Mesendoderm (in vitro differentiated cells): ENCODE results near the gene BMX.

ENCODE experiments used
- DNase-seq: peaks from one replicate; pipeline ENCODE4 v3.0.0; 2013
- H2AK5ac ChIP-seq: 2 replicates; pipeline ENCODE4 v1.6.1; 2013; ENCODE audit warnings: low read length, inconsistent platforms
- H2BK120ac ChIP-seq: 2 replicates; pipeline ENCODE4 v1.6.1; 2013; ENCODE audit warnings: low read depth, mild to moderate bottlenecking, low read length, moderate library complexity, mixed read lengths
- H2BK15ac ChIP-seq: replicated peaks from 2 replicates; pipeline ENCODE4 v1.6.1; 2013; ENCODE audit warnings: low read depth, mild to moderate bottlenecking, moderate library complexity
- H2BK5ac ChIP-seq: 2 replicates; pipeline ENCODE4 v1.6.1; 2013; ENCODE audit warnings: low read length, inconsistent platforms
- H3K18ac ChIP-seq: 2 replicates; pipeline ENCODE4 v1.6.1; 2013; ENCODE audit warnings: mild to moderate bottlenecking, low read length, mixed read lengths
- H3K23ac ChIP-seq: one replicate; pipeline ENCODE4 v1.6.1; 2013; ENCODE audit warnings: low read length
- H3K27ac ChIP-seq: 2 replicates; pipeline ENCODE4 v1.5.1; 2013; ENCODE audit warnings: low read depth, mild to moderate bottlenecking, inconsistent platforms, low read length, moderate library complexity
- H3K27me3 ChIP-seq: 2 replicates; pipeline ENCODE4 v1.6.1; 2013; ENCODE audit warnings: low read length, control low read depth, mild to moderate bottlenecking, inconsistent platforms; ENCODE audit not compliant: insufficient read depth, poor library complexity
- H3K36me3 ChIP-seq: 2 replicates; pipeline ENCODE4 v1.6.1; 2013; ENCODE audit warnings: low read length, inconsistent platforms; ENCODE audit not compliant: control insufficient read depth, insufficient read depth
- H3K4ac ChIP-seq: one replicate; pipeline ENCODE4 v1.6.1; 2013; ENCODE audit warnings: low read depth, mild to moderate bottlenecking, low read length, moderate library complexity
- H3K4me1 ChIP-seq: 2 replicates; pipeline ENCODE4 v1.6.1; 2013; ENCODE audit warnings: low read depth, low read length, inconsistent platforms; ENCODE audit not compliant: control insufficient read depth
- H3K4me2 ChIP-seq: 2 replicates; pipeline ENCODE4 v1.6.1; 2013; ENCODE audit warnings: low read length
- H3K4me3 ChIP-seq: 2 replicates; pipeline ENCODE4 v1.5.1; 2013; ENCODE audit warnings: mild to moderate bottlenecking, low read length
- H3K56ac ChIP-seq: one replicate; pipeline ENCODE4 v1.6.1; 2013; ENCODE audit warnings: low read length
- H3K79me1 ChIP-seq: 2 replicates; pipeline ENCODE4 v1.6.1; 2013; ENCODE audit warnings: low read length, inconsistent platforms
- H3K79me2 ChIP-seq: 2 replicates; pipeline ENCODE4 v1.6.1; 2013; ENCODE audit warnings: mild to moderate bottlenecking, low read length; ENCODE audit not compliant: control insufficient read depth, insufficient read depth
- H3K9ac ChIP-seq: 2 replicates; pipeline ENCODE4 v1.6.1; 2013; ENCODE audit warnings: low read length, inconsistent platforms
- H4K5ac ChIP-seq: one replicate; pipeline ENCODE4 v1.6.1; 2013; ENCODE audit warnings: low read length
- H4K8ac ChIP-seq: one replicate; pipeline ENCODE4 v1.6.1; 2013; ENCODE audit warnings: low read depth, mild to moderate bottlenecking, control low read depth, low read length, moderate library complexity
- WGBS: extraction: QIAGEN DNeasy Blood & Tissue Kit; methylation state at CpG from one replicate; pipeline ENCODE4 v1.1.7; 2013; ENCODE audit warnings: low lambda C conversion rate, missing lambda C conversion rate; ENCODE audit not compliant: insufficient coverage; ENCODE audit errors: extremely low coverage; 5-methylcytosine and 5-hydroxymethylcytosine counted together

BMX gene

GRCh38 chrX:15507005-15507404 is 6.4 kb downstream of the BMX start:
- H3K27ac ChIP-seq = no peak overlapping the region
- no peak overlapping the region for H3K4me2 ChIP-seq
- H3K4ac ChIP-seq = no peak overlapping the region
- no peak overlapping the region for H2BK120ac ChIP-seq
- no peak overlapping the region for H2AK5ac ChIP-seq
- no peaks in the 10 kb centered on the region for H3K4me1 ChIP-seq
- DNase-seq = no peak
- H3K27me3 ChIP-seq = no peaks in the 10 kb centered on the region
- H4K8ac ChIP-seq = no peak overlapping the region
- no CpG with 5 or more reads among the region's 5 CpGs for WGBS
- H2BK5ac ChIP-seq = no peak overlapping the region
- H4K5ac ChIP-seq = no peak overlapping the region
- no peak overlapping the region for H3K56ac ChIP-seq
- H3K23ac ChIP-seq = no peak overlapping the region
- no peak overlapping the region for H3K18ac ChIP-seq
- no peak overlapping the region for H2BK15ac ChIP-seq
- no peaks in the 10 kb centered on the region for H3K79me2 ChIP-seq
- no peaks in the 10 kb centered on the region for H3K36me3 ChIP-seq
- no peak overlapping the region for H3K4me3 ChIP-seq
- H3K9ac ChIP-seq = no peak overlapping the region
- H3K79me1 ChIP-seq = no peaks in the 10 kb centered on the region

GRCh38 chrX:15509845-15510244 is 9.2 kb downstream of the BMX start:
- no peak overlapping the region for H4K8ac ChIP-seq
- DNase-seq = no peak

GRCh38 chrX:15511563-15511962 is 11.0 kb downstream of the BMX start:
- DNase-seq = peak; percentile 21
- no peaks in the 10 kb centered on the region for H3K79me1 ChIP-seq
- H3K4me1 ChIP-seq = no peaks in the 10 kb centered on the region
- H3K23ac ChIP-seq = no peak overlapping the region
- WGBS = no CpG with 5 or more reads among the region's 1 CpG
- no peak overlapping the region for H3K27ac ChIP-seq
- no peak overlapping the region for H3K9ac ChIP-seq
- H3K56ac ChIP-seq = no peak overlapping the region
- H3K4ac ChIP-seq = no peak overlapping the region
- no peaks in the 10 kb centered on the region for H3K27me3 ChIP-seq
- H2BK120ac ChIP-seq = no peak overlapping the region
- no peak overlapping the region for H4K8ac ChIP-seq
- H4K5ac ChIP-seq = no peak overlapping the region
- H2BK15ac ChIP-seq = no peak overlapping the region
- no peak overlapping the region for H2AK5ac ChIP-seq
- H3K4me3 ChIP-seq = no peak overlapping the region
- H3K4me2 ChIP-seq = no peak overlapping the region
- no peak overlapping the region for H2BK5ac ChIP-seq
- no peak overlapping the region for H3K18ac ChIP-seq
- no peaks in the 10 kb centered on the region for H3K36me3 ChIP-seq
- H3K79me2 ChIP-seq = no peaks in the 10 kb centered on the region

More at GRCh38 chrX:15509845-15510244, 9.2 kb downstream of the BMX start:
- H4K5ac ChIP-seq = no peak overlapping the region
- no peaks in the 10 kb centered on the region for H3K4me1 ChIP-seq
- no peak overlapping the region for H2BK15ac ChIP-seq
- no peak overlapping the region for H3K23ac ChIP-seq
- H3K27me3 ChIP-seq = no peaks in the 10 kb centered on the region
- no peak overlapping the region for H2BK5ac ChIP-seq
- no peaks in the 10 kb centered on the region for H3K36me3 ChIP-seq
- no peak overlapping the region for H2BK120ac ChIP-seq
- no peak overlapping the region for H3K18ac ChIP-seq
- no peak overlapping the region for H3K9ac ChIP-seq
- H3K56ac ChIP-seq = no peak overlapping the region
- no peak overlapping the region for H3K27ac ChIP-seq
- H3K79me1 ChIP-seq = no peaks in the 10 kb centered on the region
- no peak overlapping the region for H3K4me2 ChIP-seq
- no peak overlapping the region for H3K4ac ChIP-seq
- H3K79me2 ChIP-seq = no peaks in the 10 kb centered on the region
- no peak overlapping the region for H3K4me3 ChIP-seq
- H2AK5ac ChIP-seq = no peak overlapping the region

- no peak overlapping the region for H3K27ac ChIP-seq
- no peak overlapping the region for H3K9ac ChIP-seq
- no peak overlapping the region for H2AK5ac ChIP-seq
- no peaks in the 10 kb centered on the region for H3K79me1 ChIP-seq
- H3K27me3 ChIP-seq = no peaks in the 10 kb centered on the region
- DNase-seq = no peak
- no peak overlapping the region for H3K56ac ChIP-seq
- no peak overlapping the region for H3K4me3 ChIP-seq
- H3K4ac ChIP-seq = no peak overlapping the region
- no CpG with 5 or more reads among the region's 4 CpGs for WGBS
- no peaks in the 10 kb centered on the region for H3K36me3 ChIP-seq
- no peak overlapping the region for H2BK120ac ChIP-seq
- H3K18ac ChIP-seq = no peak overlapping the region
- no peak overlapping the region for H2BK5ac ChIP-seq
- H4K5ac ChIP-seq = no peak overlapping the region
- no peaks in the 10 kb centered on the region for H3K4me1 ChIP-seq
- H3K23ac ChIP-seq = no peak overlapping the region
- no peaks in the 10 kb centered on the region for H3K79me2 ChIP-seq
- H2BK15ac ChIP-seq = no peak overlapping the region
- H3K4me2 ChIP-seq = no peak overlapping the region
- H4K8ac ChIP-seq = no peak overlapping the region
These were observed 11.9 kb downstream of the BMX start for GRCh38 chrX:15512401-15512965.

- WGBS = no CpG with 5 or more reads among the region's 1 CpG
- H3K27me3 ChIP-seq = no peaks in the 10 kb centered on the region
These were observed 13.7 kb downstream of the BMX start for GRCh38 chrX:15514279-15514678.

GRCh38 chrX:15515931-15516330 is 15.3 kb downstream of the BMX start:
- Histone ChIP-seq H2AK5ac (no peak overlapping the region), H3K4ac (no peak overlapping the region), H3K18ac (no peak overlapping the region), H3K79me2 (no peaks in the 10 kb centered on the region), H2BK120ac (no peak overlapping the region), H3K23ac (no peak overlapping the region), H3K27me3 (no peaks in the 10 kb centered on the region), H4K8ac (no peak overlapping the region), H4K5ac (no peak overlapping the region), H3K9ac (no peak overlapping the region), H3K79me1 (no peaks in the 10 kb centered on the region), H3K36me3 (no peaks in the 10 kb centered on the region), H3K4me3 (no peak overlapping the region), H2BK5ac (no peak overlapping the region), H3K4me2 (no peak overlapping the region), H3K4me1 (no peaks in the 10 kb centered on the region), H3K56ac (no peak overlapping the region), H3K27ac (no peak overlapping the region), H2BK15ac (no peak overlapping the region)
- WGBS = no CpG with 5 or more reads among the region's 6 CpGs
- DNase-seq = peak; percentile 59

More at GRCh38 chrX:15514279-15514678, 13.7 kb downstream of the BMX start:
- H3K27ac ChIP-seq = no peak overlapping the region
- H3K4ac ChIP-seq = no peak overlapping the region
- H3K36me3 ChIP-seq = no peaks in the 10 kb centered on the region
- H3K9ac ChIP-seq = no peak overlapping the region
- no peak overlapping the region for H3K18ac ChIP-seq
- no peak overlapping the region for H2BK15ac ChIP-seq
- H2BK5ac ChIP-seq = no peak overlapping the region
- H2BK120ac ChIP-seq = no peak overlapping the region
- H3K79me2 ChIP-seq = no peaks in the 10 kb centered on the region
- H3K4me1 ChIP-seq = no peaks in the 10 kb centered on the region
- DNase-seq = no peak
- no peak overlapping the region for H3K23ac ChIP-seq
- no peaks in the 10 kb centered on the region for H3K79me1 ChIP-seq
- no peak overlapping the region for H3K4me2 ChIP-seq
- no peak overlapping the region for H3K4me3 ChIP-seq
- no peak overlapping the region for H4K8ac ChIP-seq
- no peak overlapping the region for H4K5ac ChIP-seq
- H2AK5ac ChIP-seq = no peak overlapping the region
- no peak overlapping the region for H3K56ac ChIP-seq
